Endothelial cell of umbilical vein (primary cell): Measurements from ENCODE around the gene IRAK1BP1. TPM values are rescaled to one million over a fixed set of nuclear protein-coding genes. Genes with fewer than 3 reads are reported as not detected.

ENCODE experiments used
- BruUV-seq: library from RNA; stranded (reverse); fragments of 400-500 nt; replicated peaks from 2 replicates; lab custom pipeline; 2021; lab: Mats Ljungman, UMichigan
- CTCF ChIA-PET: fragments of 300-600, 350-600 bp; sonication (Branson Sonifier 250); formaldehyde crosslinking; loops from one replicate; lab custom pipeline; 2021; ENCODE audit warnings: antibody characterized with exemption, inconsistent platforms; lab: Charles Lee
- POLR2A ChIA-PET: fragments of 300-600, 350-600 bp; sonication (Branson Sonifier 250); formaldehyde crosslinking; loops from one replicate; lab custom pipeline; 2021; ENCODE audit warnings: antibody characterized with exemption, inconsistent platforms; lab: Charles Lee
- DNase-seq: peaks from one replicate; pipeline ENCODE4 v3.0.0-alpha.2; 2011; ENCODE audit warnings: low read depth, low spot score
- FAIRE-seq: peaks from 2 replicates; lab custom pipeline; 2011; peaks lifted over from hg19 to GRCh38; lab: Jason Lieb, UNC
- H2AFZ ChIP-seq: 2 replicates; pipeline ENCODE4 v1.6.0; 2012; ENCODE audit warnings: low read depth, low read length, control low read depth, inconsistent platforms
- H3K27ac ChIP-seq: 2 replicates; pipeline ENCODE4 v1.5.1; 2011; ENCODE audit warnings: low read depth, mild to moderate bottlenecking, control low read depth, low read length, moderate library complexity; ENCODE audit not compliant: insufficient read depth
- H3K27me3 ChIP-seq, 2 experiments: 2 replicates each; pipeline versions ENCODE4 v1.6.0 to v1.6.1; 2011; ENCODE audit warnings: low read length in 2 of 2, mixed read lengths in 1 of 2; ENCODE audit not compliant: control insufficient read depth in 2 of 2, insufficient read depth in 2 of 2
- H3K36me3 ChIP-seq, 2 experiments: 2 replicates in 1 of 2; 3 replicates in 1 of 2; pipeline ENCODE4 v1.5.1; 2011; ENCODE audit warnings: low read length in 2 of 2, mild to moderate bottlenecking in 1 of 2, moderate library complexity in 1 of 2; ENCODE audit not compliant: control insufficient read depth in 2 of 2, insufficient read depth in 2 of 2; ENCODE audit errors: extremely low read depth in 1 of 2
- H3K4me1 ChIP-seq: 3 replicates; pipeline ENCODE4 v1.5.1; 2011; ENCODE audit warnings: mild to moderate bottlenecking, low read length; ENCODE audit not compliant: control insufficient read depth, insufficient read depth; ENCODE audit errors: extremely low read depth
- H3K4me2 ChIP-seq: 2 replicates; pipeline ENCODE4 v1.6.1; 2011; ENCODE audit warnings: low read length, control low read depth, mixed read lengths; ENCODE audit not compliant: insufficient read depth
- H3K4me3 ChIP-seq, 3 experiments: fragments of 200-600 bp in 1 of 3; sonication (generic), shearing (Covaris generic) in 1 of 3; replicated peaks in 1 of 3; 2 replicates each; pipeline ENCODE4 v1.5.1; 2011 to 2016; ENCODE audit warnings: control low read depth in 3 of 3, low read length in 3 of 3, mild to moderate bottlenecking in 2 of 3, inconsistent platforms in 1 of 3, low read depth in 1 of 3, moderate library complexity in 1 of 3; ENCODE audit not compliant: insufficient read depth in 1 of 3
- H3K79me2 ChIP-seq: 2 replicates; pipeline ENCODE4 v1.6.0; 2012; ENCODE audit warnings: low read length, inconsistent platforms; ENCODE audit not compliant: control insufficient read depth, insufficient read depth
- H3K9ac ChIP-seq: replicated peaks from 2 replicates; pipeline ENCODE3; 2011; ENCODE audit warnings: low read length, control low read depth; ENCODE audit not compliant: insufficient read depth; ENCODE audit errors: extremely low read depth
- H3K9me1 ChIP-seq: replicated peaks from 3 replicates; pipeline ENCODE4 v1.6.0; 2011; ENCODE audit warnings: mild to moderate bottlenecking, low read length; ENCODE audit not compliant: control insufficient read depth, insufficient read depth; ENCODE audit errors: extremely low read depth
- H3K9me3 ChIP-seq: replicated peaks from 2 replicates; pipeline ENCODE4 v1.5.1; 2012; ENCODE audit warnings: low read length, inconsistent platforms; ENCODE audit not compliant: control insufficient read depth, insufficient read depth
- H4K20me1 ChIP-seq: replicated peaks from 2 replicates; pipeline ENCODE3; 2011; ENCODE audit warnings: mild to moderate bottlenecking, low read length; ENCODE audit not compliant: control insufficient read depth, insufficient read depth; ENCODE audit errors: extremely low read depth
- EZH2 ChIP-seq: IDR thresholded peaks from 2 replicates; pipeline ENCODE4 v1.6.1; 2012; ENCODE audit warnings: borderline replicate concordance, low read depth, mild to moderate bottlenecking, moderate library complexity, low read length, inconsistent platforms; ENCODE audit not compliant: severe bottlenecking
- FOS ChIP-seq: IDR thresholded peaks from 2 replicates; pipeline ENCODE4 v1.6.1; 2011; ENCODE audit warnings: mild to moderate bottlenecking, low read length, moderate library complexity, borderline replicate concordance; ENCODE audit not compliant: insufficient read depth
- GATA2 ChIP-seq: IDR thresholded peaks from 2 replicates; pipeline ENCODE4 v1.7.0; 2011; ENCODE audit warnings: low read depth, mild to moderate bottlenecking, moderate library complexity, mixed read lengths, low read length; ENCODE audit not compliant: insufficient read length, insufficient read depth
- JUN ChIP-seq: IDR thresholded peaks from 2 replicates; pipeline ENCODE4 v1.6.1; 2011; ENCODE audit warnings: borderline replicate concordance, low read depth; ENCODE audit not compliant: insufficient read length, insufficient read depth
- MAX ChIP-seq: IDR thresholded peaks from 2 replicates; pipeline ENCODE4 v1.6.1; 2011; ENCODE audit not compliant: insufficient read depth, insufficient read length
- MYC ChIP-seq: IDR thresholded peaks from one replicate; pipeline ENCODE4 v1.6.1; 2011; ENCODE audit warnings: mild to moderate bottlenecking, low read depth, low read length
- POLR2A ChIP-seq: IDR thresholded peaks from 2 replicates; pipeline ENCODE4 v1.6.1; 2012; ENCODE audit warnings: low read depth, mild to moderate bottlenecking, control low read depth, low read length
- POLR2AphosphoS5 ChIP-seq: IDR thresholded peaks from 2 replicates; pipeline ENCODE4 v1.6.1; 2012; ENCODE audit warnings: low read depth, mild to moderate bottlenecking, control low read depth, low read length, moderate library complexity; ENCODE audit not compliant: insufficient read depth
- dilution Hi-C: fragments of 300-500 bp; cut with MboI; formaldehyde crosslinking; loops from one replicate; pipeline ENCODE4 v1.15.0; 2019; ENCODE audit warnings: low sequenced_read_pairs; ENCODE audit not compliant: extremely low pct_ligation_motif_present
- intact Hi-C: fragments of 100-400 bp; cut with micrococcal nuclease; formaldehyde crosslinking; loops from one replicate; pipeline ENCODE4 v1.10.0; 2022
- polyA plus RNA-seq, 4 experiments: library from polyadenylated mRNA; depleted of rRNA in 3 of 4; stranded (reverse) in 3 of 4; unstranded in 1 of 4; fragments of >200 nt; gene quantifications; 2 replicates each; pipeline versions ENCODE4 v1.2.1 to v1.2.3, GENCODE V29; 2011 to 2012; ENCODE audit warnings: missing spikeins in 1 of 4
- total RNA-seq: library from RNA; stranded (reverse); gene quantifications from 2 replicates; pipeline ENCODE4 v1.2.3, GENCODE V29; 2021

Gene IRAK1BP1
- total and polyA plus RNA-seq, 2 donors (not counting 3 experiments of a cell fraction or from before 2014, with no cell fraction given): 1.8 to 3.0 TPM

GRCh38 chr6:78909391-78909790, 42.0 kb downstream of the IRAK1BP1 start:
- Histone ChIP-seq H3K4me2 (no peak overlapping the region), H4K20me1 (no peaks in the 10 kb centered on the region), H3K9me1 (no peaks in the 10 kb centered on the region), H3K79me2 (no peaks in the 10 kb centered on the region), H3K27me3 (no peaks in the 10 kb centered on the region), H3K36me3 (no peaks in the 10 kb centered on the region), H3K4me3 (no peak overlapping the region), H3K9ac (no peak overlapping the region), H3K4me1 (peaks cover 8% of the 10 kb centered on the region), H3K9me3 (no peaks in the 10 kb centered on the region), H3K27ac (no peak overlapping the region), H2AFZ (no peak overlapping the region)
- TF ChIP-seq EZH2: no peak
- TF ChIP-seq POLR2AphosphoS5: no peak
- TF ChIP-seq MYC: no peak
- CTCF ChIA-PET: no interaction called here
- no peak for FAIRE-seq
- no peak for DNase-seq
- POLR2A ChIA-PET: no interaction called here
- dilution Hi-C loops: no loop called here
- no TSS peak for BruUV-seq
- intact Hi-C loops: no loop called here

- Histone ChIP-seq H3K9ac (no peak overlapping the region), H4K20me1 (no peaks in the 10 kb centered on the region), H3K27me3 (no peaks in the 10 kb centered on the region), H3K79me2 (no peaks in the 10 kb centered on the region), H3K9me3 (no peaks in the 10 kb centered on the region), H3K4me3 (peak overlapping the region in 2 of 3 experiments; percentile 32 to 59), H3K4me1 (peaks cover 8% of the 10 kb centered on the region), H3K9me1 (no peaks in the 10 kb centered on the region), H3K27ac (no peak overlapping the region), H2AFZ (peak overlapping the region; percentile 97), H3K4me2 (peak overlapping the region; percentile 90), H3K36me3 (no peaks in the 10 kb centered on the region)
- no peak for FAIRE-seq
- dilution Hi-C loops: no loop called here
- ChIA-PET POLR2A (no interaction called here), CTCF (no interaction called here)
- intact Hi-C loops: no loop called here
- TF ChIP-seq POLR2AphosphoS5 (no peak), POLR2A (no peak), FOS (no peak), JUN (no peak), MAX (no peak), EZH2 (no peak), GATA2 (no peak), MYC (no peak)
- DNase-seq: no peak
- BruUV-seq: no TSS peak
These were observed 42.7 kb downstream of the IRAK1BP1 start for GRCh38 chr6:78910010-78910409.
